Tongue (tissue), 3 donors: ENCODE results near the gene INTS2. TPM values are rescaled to one million over a fixed set of nuclear protein-coding genes. Genes with fewer than 3 reads are reported as not detected.
"Not testable (repeated sequence)": the region's sequence is repeated elsewhere in the genome, so short reads cannot be mapped to it uniquely, and the experiment has no call there.

Source experiments
- DNase-seq: peaks from one replicate; pipeline ENCODE4 v3.0.0-alpha.2; 2015
- small RNA-seq: library from RNA; depleted of rRNA; stranded (forward); fragments of <200 nt; gene quantifications from one replicate; pipeline ENCODE3, GENCODE V24; 2014; ENCODE audit warnings: low replicate concordance
- total RNA-seq: library from RNA; depleted of rRNA; stranded (reverse); fragments of >200 nt; gene quantifications from one replicate; pipeline ENCODE4 v1.2.3, GENCODE V29; 2014

Gene INTS2
- total RNA-seq, 1 donor from 2014 or later, result 25.2 TPM

GRCh38 chr17:61825448-61826137, 102.2 kb downstream of the INTS2 start:
- DNase-seq, result no peak

DNA sequence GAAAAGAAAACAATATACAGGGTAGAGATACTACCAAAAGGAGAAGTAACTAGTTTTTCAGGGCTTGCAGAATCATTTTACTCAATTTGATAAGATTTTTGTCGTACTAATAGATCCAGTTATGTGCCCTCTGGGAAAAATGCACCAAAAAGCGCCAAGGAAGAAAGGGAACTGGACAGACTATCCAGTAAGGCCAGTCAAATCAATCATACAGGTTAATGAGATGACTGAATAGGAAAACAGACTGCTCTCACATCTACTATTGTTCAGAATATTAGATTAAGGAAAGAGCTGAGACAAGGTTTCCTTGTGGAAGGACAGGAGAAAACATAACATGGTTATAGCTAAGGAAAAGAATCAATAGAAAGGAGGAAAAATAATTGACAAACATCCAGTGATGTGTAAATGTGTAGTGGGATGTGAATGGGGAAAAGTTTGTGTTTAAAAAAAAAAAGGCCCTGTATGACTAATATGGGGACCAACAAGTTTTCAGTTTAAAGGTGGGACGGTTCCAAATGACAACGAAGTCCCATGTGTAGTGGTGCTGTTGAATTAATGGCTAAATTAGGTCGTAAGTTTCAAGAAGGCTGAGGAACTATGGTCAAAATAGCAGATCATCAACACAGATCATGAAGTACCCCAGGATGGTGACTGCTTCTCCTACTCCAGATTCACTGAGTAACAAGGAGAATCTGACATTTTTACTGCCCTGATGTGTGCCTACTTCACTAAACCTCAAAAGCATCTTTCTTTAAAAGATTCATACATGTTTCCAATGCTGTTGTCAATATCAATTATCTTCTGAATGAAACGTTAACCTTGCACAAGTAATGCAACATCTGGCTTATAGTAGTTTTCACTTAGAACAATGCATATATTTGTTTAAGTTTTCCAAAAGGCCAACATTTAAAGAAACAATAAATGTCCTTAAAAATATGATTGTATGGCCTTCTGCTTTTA, 105.2 kb downstream of the INTS2 start:
- no peak for DNase-seq

DNA sequence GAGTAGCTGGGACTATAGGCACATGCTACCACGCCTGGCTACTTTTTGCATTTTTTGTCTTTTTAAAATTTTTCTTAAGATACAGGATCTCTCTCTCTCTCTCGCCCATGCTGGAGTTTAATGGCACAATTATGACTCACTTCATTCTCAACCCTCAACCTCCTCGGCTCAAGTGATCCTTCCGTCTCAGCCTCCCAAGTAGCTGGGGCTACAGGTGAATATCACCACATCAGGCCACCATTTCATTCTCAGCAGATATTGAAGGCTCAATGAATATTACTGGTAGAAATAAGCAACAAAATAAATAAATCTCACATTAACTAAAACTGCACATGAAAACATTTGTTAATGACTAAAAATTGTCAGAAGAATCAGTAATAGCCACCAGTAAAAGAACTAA, 106.1 kb downstream of the INTS2 start:
- no peak for DNase-seq

GRCh38 chr17:61819265-61819664, 108.5 kb downstream of the INTS2 start:
- DNase-seq, result not testable (repeated sequence)

GRCh38 chr17:61818225-61818624, 109.6 kb downstream of the INTS2 start:
- DNase-seq, result no peak

GRCh38 chr17:61817452-61817851, 110.3 kb downstream of the INTS2 start:
- DNase-seq, result no peak

- no peak for DNase-seq
Measured at GRCh38 chr17:61816538-61816937, 111.2 kb downstream of the INTS2 start.

DNA sequence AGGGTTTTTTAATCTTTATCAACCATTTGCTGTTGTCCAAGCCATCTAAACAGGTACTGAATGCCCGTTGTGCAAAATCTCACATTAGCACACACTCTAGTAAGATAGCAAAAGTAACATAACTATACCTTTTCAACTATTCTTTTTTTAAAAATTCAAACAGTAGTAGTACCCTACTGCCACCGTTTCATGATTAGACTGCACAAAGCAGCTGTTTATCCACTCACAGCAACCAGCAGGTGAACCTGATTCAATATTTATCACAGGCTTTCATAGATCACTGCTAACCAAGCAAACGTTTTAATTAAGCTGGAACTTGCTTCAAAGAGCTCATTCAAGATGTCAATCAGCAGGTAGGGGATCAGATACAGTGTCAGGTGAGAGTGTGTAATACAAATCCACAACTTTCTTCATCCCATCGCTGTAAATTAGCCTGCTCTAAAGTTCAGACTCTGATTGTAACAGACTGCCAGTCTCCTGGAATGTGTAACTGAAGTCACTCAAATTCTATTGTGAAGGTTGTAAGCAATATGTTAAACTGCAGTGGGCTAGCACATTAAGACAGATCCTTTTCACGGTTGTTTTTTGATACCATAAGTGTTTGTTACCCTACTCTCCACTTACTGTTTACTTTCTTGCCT, 111.8 kb downstream of the INTS2 start:
- DNase-seq, result no peak

Small RNAs within 50 kb of the gene (small RNA-seq; reads per million reads assigned to genes)
- gene RF00019, result not detected

Other genes starting within 250 kb of the INTS2 start
- 6.5 TPM for gene BRIP1, start 64.5 kb downstream of the INTS2 start, total RNA-seq
- gene MED13, start 137.3 kb upstream of the INTS2 start, total RNA-seq, result 86.2 TPM